Urinary bladder (tissue), 2 donors: Measurements from ENCODE around the gene KRTAP10-2. TPM values are rescaled to one million over a fixed set of nuclear protein-coding genes. Genes with fewer than 3 reads are reported as not detected.

Experiments
- polyA plus RNA-seq: library from polyadenylated mRNA; stranded (reverse); fragments of 200-250 nt; gene quantifications from one replicate; pipeline ENCODE4 v1.2.3, GENCODE V29; 2013
- total RNA-seq: library from RNA; depleted of rRNA; stranded (reverse); fragments of >200 nt; gene quantifications from one replicate; pipeline ENCODE4 v1.2.3, GENCODE V29; 2014
- donor health status: healthy.

KRTAP10-2 gene
- total and polyA plus RNA-seq, 2 donors = not detected

Other genes starting within 250 kb of the KRTAP10-2 start
- 10.1 TPM for gene CFAP410, start 212.1 kb downstream of the KRTAP10-2 start, total RNA-seq
- 43.7 TPM for gene CFAP410, start 212.1 kb downstream of the KRTAP10-2 start, polyA plus RNA-seq
- gene TRPM2, start 197.9 kb downstream of the KRTAP10-2 start, total RNA-seq = 1.2 TPM
- 3.3 TPM for gene TRPM2, start 197.9 kb downstream of the KRTAP10-2 start, polyA plus RNA-seq
- gene LRRC3, start 96.0 kb downstream of the KRTAP10-2 start, total RNA-seq = 1.5 TPM
- gene LRRC3, start 96.0 kb downstream of the KRTAP10-2 start, polyA plus RNA-seq = 4.1 TPM
- not detected for gene KRTAP10-1, start 11.3 kb downstream of the KRTAP10-2 start, total RNA-seq
- not detected for gene KRTAP10-1, start 11.3 kb downstream of the KRTAP10-2 start, polyA plus RNA-seq
- not detected for gene KRTAP10-3, start 7.3 kb upstream of the KRTAP10-2 start, total RNA-seq
- not detected for gene KRTAP10-3, start 7.3 kb upstream of the KRTAP10-2 start, polyA plus RNA-seq
- not detected for gene KRTAP10-4, start 22.2 kb upstream of the KRTAP10-2 start, total RNA-seq
- not detected for gene KRTAP10-4, start 22.2 kb upstream of the KRTAP10-2 start, polyA plus RNA-seq
- gene KRTAP10-5, start 29.1 kb upstream of the KRTAP10-2 start, total RNA-seq = not detected
- gene KRTAP10-5, start 29.1 kb upstream of the KRTAP10-2 start, polyA plus RNA-seq = not detected
- gene KRTAP10-6, start 41.0 kb upstream of the KRTAP10-2 start, total RNA-seq = not detected
- not detected for gene KRTAP10-6, start 41.0 kb upstream of the KRTAP10-2 start, polyA plus RNA-seq
- not detected for gene KRTAP10-7, start 49.1 kb upstream of the KRTAP10-2 start, total RNA-seq
- not detected for gene KRTAP10-7, start 49.1 kb upstream of the KRTAP10-2 start, polyA plus RNA-seq
- gene KRTAP10-8, start 60.6 kb upstream of the KRTAP10-2 start, total RNA-seq = not detected
- not detected for gene KRTAP10-8, start 60.6 kb upstream of the KRTAP10-2 start, polyA plus RNA-seq
- gene KRTAP10-9, start 75.6 kb upstream of the KRTAP10-2 start, total RNA-seq = not detected
- gene KRTAP10-9, start 75.6 kb upstream of the KRTAP10-2 start, polyA plus RNA-seq = not detected
- gene KRTAP10-10, start 85.9 kb upstream of the KRTAP10-2 start, total RNA-seq = not detected
- not detected for gene KRTAP10-10, start 85.9 kb upstream of the KRTAP10-2 start, polyA plus RNA-seq
- not detected for gene KRTAP10-11, start 94.9 kb upstream of the KRTAP10-2 start, total RNA-seq
- gene KRTAP10-11, start 94.9 kb upstream of the KRTAP10-2 start, polyA plus RNA-seq = not detected
- gene KRTAP12-4, start 103.2 kb upstream of the KRTAP10-2 start, total RNA-seq = not detected
- gene KRTAP12-4, start 103.2 kb upstream of the KRTAP10-2 start, polyA plus RNA-seq = not detected
- gene KRTAP12-3, start 106.4 kb upstream of the KRTAP10-2 start, total RNA-seq = not detected
- gene KRTAP12-3, start 106.4 kb upstream of the KRTAP10-2 start, polyA plus RNA-seq = not detected
- not detected for gene KRTAP12-2, start 115.4 kb upstream of the KRTAP10-2 start, total RNA-seq
- not detected for gene KRTAP12-2, start 115.4 kb upstream of the KRTAP10-2 start, polyA plus RNA-seq
- not detected for gene KRTAP12-1, start 130.7 kb upstream of the KRTAP10-2 start, total RNA-seq
- gene KRTAP12-1, start 130.7 kb upstream of the KRTAP10-2 start, polyA plus RNA-seq = not detected
- not detected for gene KRTAP10-12, start 145.7 kb upstream of the KRTAP10-2 start, total RNA-seq
- gene KRTAP10-12, start 145.7 kb upstream of the KRTAP10-2 start, polyA plus RNA-seq = not detected
- 0.21 TPM for gene TSPEAR, start 160.1 kb upstream of the KRTAP10-2 start, total RNA-seq
- gene TSPEAR, start 160.1 kb upstream of the KRTAP10-2 start, polyA plus RNA-seq = 0.03 TPM